ENCODE results near the gene SMYD5.

Gene SMYD5

GRCh38 chr2:73252238-73253027, 38.4 kb downstream of the SMYD5 start:
- peaks cover 73% of the 10 kb centered on the region for H3K36me3 ChIP-seq (ENCODE audit: insufficient read depth, insufficient read length, low read length)

GRCh38 chr2:73253400-73253799, 39.4 kb downstream of the SMYD5 start:
- Histone ChIP-seq H3K9ac (ENCODE audit: insufficient read length, low read depth) (no peak overlapping the region), H3K4me3 (ENCODE audit: insufficient read length, low read depth) (no peak overlapping the region), H3K36me3 (ENCODE audit: insufficient read depth, insufficient read length, low read length) (peaks cover 65% of the 10 kb centered on the region), H3K27me3 (ENCODE audit: insufficient read depth, insufficient read length) (no peaks in the 10 kb centered on the region), H3K9me3 (ENCODE audit: insufficient read depth, low read length) (no peaks in the 10 kb centered on the region), H3K4me1 (ENCODE audit: insufficient read depth, insufficient read length) (no peaks in the 10 kb centered on the region)
- DNase-seq (ENCODE audit: low read depth, low spot score) = no peak
- TF ChIP-seq ZNF274 (IDR thresholded peaks at IDR 0.05; ENCODE audit: low read depth, low read length) (no peak), YY1 (IDR thresholded peaks at IDR 0.05; ENCODE audit: insufficient read depth, insufficient read length) (no peak), SUZ12 (IDR thresholded peaks at IDR 0.05; ENCODE audit: extremely low read depth, insufficient read depth, insufficient read length) (no peak)

More at GRCh38 chr2:73252238-73253027, 38.4 kb downstream of the SMYD5 start:
- H3K27me3 ChIP-seq (ENCODE audit: insufficient read depth, insufficient read length) = no peaks in the 10 kb centered on the region
- TF ChIP-seq YY1 (IDR thresholded peaks at IDR 0.05; ENCODE audit: insufficient read depth, insufficient read length) (no peak), SUZ12 (IDR thresholded peaks at IDR 0.05; ENCODE audit: extremely low read depth, insufficient read depth, insufficient read length) (no peak), ZNF274 (IDR thresholded peaks at IDR 0.05; ENCODE audit: low read depth, low read length) (no peak)
- H3K9ac ChIP-seq (ENCODE audit: insufficient read length, low read depth) = no peak overlapping the region
- H3K4me1 ChIP-seq (ENCODE audit: insufficient read depth, insufficient read length) = no peaks in the 10 kb centered on the region
- DNase-seq (ENCODE audit: low read depth, low spot score) = no peak
- no peaks in the 10 kb centered on the region for H3K9me3 ChIP-seq (ENCODE audit: insufficient read depth, low read length)
- no peak overlapping the region for H3K4me3 ChIP-seq (ENCODE audit: insufficient read length, low read depth)

GRCh38 chr2:73253901-73254300, 39.9 kb downstream of the SMYD5 start:
- Histone ChIP-seq H3K9ac (ENCODE audit: insufficient read length, low read depth) (no peak overlapping the region), H3K27me3 (ENCODE audit: insufficient read depth, insufficient read length) (no peaks in the 10 kb centered on the region), H3K4me3 (ENCODE audit: insufficient read length, low read depth) (no peak overlapping the region), H3K4me1 (ENCODE audit: insufficient read depth, insufficient read length) (no peaks in the 10 kb centered on the region), H3K36me3 (ENCODE audit: insufficient read depth, insufficient read length, low read length) (peaks cover 60% of the 10 kb centered on the region), H3K9me3 (ENCODE audit: insufficient read depth, low read length) (no peaks in the 10 kb centered on the region)
- no peak for DNase-seq (ENCODE audit: low read depth, low spot score)
- TF ChIP-seq YY1 (IDR thresholded peaks at IDR 0.05; ENCODE audit: insufficient read depth, insufficient read length) (no peak), ZNF274 (IDR thresholded peaks at IDR 0.05; ENCODE audit: low read depth, low read length) (no peak), SUZ12 (IDR thresholded peaks at IDR 0.05; ENCODE audit: extremely low read depth, insufficient read depth, insufficient read length) (no peak)

- peaks cover 54% of the 10 kb centered on the region for H3K36me3 ChIP-seq (ENCODE audit: insufficient read depth, insufficient read length, low read length)
- no peak overlapping the region for H3K4me3 ChIP-seq (ENCODE audit: insufficient read length, low read depth)
- H3K9ac ChIP-seq (ENCODE audit: insufficient read length, low read depth) = no peak overlapping the region
These were observed 40.4 kb downstream of the SMYD5 start for GRCh38 chr2:73254343-73255006.

GRCh38 chr2:73255007-73255644, 41.1 kb downstream of the SMYD5 start:
- Histone ChIP-seq H3K27me3 (ENCODE audit: insufficient read depth, insufficient read length) (no peaks in the 10 kb centered on the region), H3K4me3 (ENCODE audit: insufficient read length, low read depth) (no peak overlapping the region), H3K9me3 (ENCODE audit: insufficient read depth, low read length) (no peaks in the 10 kb centered on the region), H3K36me3 (ENCODE audit: insufficient read depth, insufficient read length, low read length) (peaks cover 48% of the 10 kb centered on the region), H3K4me1 (ENCODE audit: insufficient read depth, insufficient read length) (no peaks in the 10 kb centered on the region), H3K9ac (ENCODE audit: insufficient read length, low read depth) (no peak overlapping the region)
- no peak for DNase-seq (ENCODE audit: low read depth, low spot score)
- TF ChIP-seq YY1 (IDR thresholded peaks at IDR 0.05; ENCODE audit: insufficient read depth, insufficient read length) = no peak
- no peak for TF ChIP-seq SUZ12 (IDR thresholded peaks at IDR 0.05; ENCODE audit: extremely low read depth, insufficient read depth, insufficient read length)

More at GRCh38 chr2:73254343-73255006, 40.4 kb downstream of the SMYD5 start:
- no peaks in the 10 kb centered on the region for H3K27me3 ChIP-seq (ENCODE audit: insufficient read depth, insufficient read length)
- no peaks in the 10 kb centered on the region for H3K4me1 ChIP-seq (ENCODE audit: insufficient read depth, insufficient read length)
- TF ChIP-seq YY1 (IDR thresholded peaks at IDR 0.05; ENCODE audit: insufficient read depth, insufficient read length) (no peak), SUZ12 (IDR thresholded peaks at IDR 0.05; ENCODE audit: extremely low read depth, insufficient read depth, insufficient read length) (no peak), ZNF274 (IDR thresholded peaks at IDR 0.05; ENCODE audit: low read depth, low read length) (no peak)
- H3K9me3 ChIP-seq (ENCODE audit: insufficient read depth, low read length) = no peaks in the 10 kb centered on the region
- no peak for DNase-seq (ENCODE audit: low read depth, low spot score)

- Histone ChIP-seq H3K36me3 (ENCODE audit: insufficient read depth, insufficient read length, low read length) (peaks cover 39% of the 10 kb centered on the region), H3K9me3 (ENCODE audit: insufficient read depth, low read length) (no peaks in the 10 kb centered on the region), H3K4me1 (ENCODE audit: insufficient read depth, insufficient read length) (peaks cover 3% of the 10 kb centered on the region), H3K27me3 (ENCODE audit: insufficient read depth, insufficient read length) (no peaks in the 10 kb centered on the region), H3K4me3 (ENCODE audit: insufficient read length, low read depth) (no peak overlapping the region), H3K9ac (ENCODE audit: insufficient read length, low read depth) (no peak overlapping the region)
- DNase-seq (ENCODE audit: low read depth, low spot score) = no peak
- TF ChIP-seq ZNF274 (IDR thresholded peaks at IDR 0.05; ENCODE audit: low read depth, low read length) (no peak), YY1 (IDR thresholded peaks at IDR 0.05; ENCODE audit: insufficient read depth, insufficient read length) (no peak), SUZ12 (IDR thresholded peaks at IDR 0.05; ENCODE audit: extremely low read depth, insufficient read depth, insufficient read length) (no peak)
These were observed 42.0 kb downstream of the SMYD5 start for GRCh38 chr2:73255907-73256617.

All from NT2/D1 (cell line).